Measurements from ENCODE around the gene CAPZA1.
A peak's percentile ranks its signal among the peaks of the same experiment; 100 is the strongest.

GRCh38 chr1:112716133-112716720 lies 96.6 kb downstream of the CAPZA1 start:
- TF ChIP-seq POLR2AphosphoS5 (IDR thresholded peaks at IDR 0.05; ENCODE audit: low read depth, low read length), result no peak
- TF ChIP-seq SIN3A (conservative IDR thresholded peaks at IDR 0.05 in 1 of 2, IDR thresholded peaks at IDR 0.05 in 1 of 2; ENCODE audit: low read depth in 1 of 2, low read length in 2 of 2), result no peak; a peak in 1 of 4 replicates
- peak in 2 of 3 experiments; percentile 95 to 99; a peak in 3 of 4 replicates for TF ChIP-seq CTCF (IDR thresholded peaks at IDR 0.05; ENCODE audit: control extremely low read depth in 1 of 3, insufficient read depth in 1 of 3, low read depth in 1 of 3, low read length in 3 of 3)
- no peak for TF ChIP-seq EP300 (IDR thresholded peaks at IDR 0.05; ENCODE audit: borderline replicate concordance in 1 of 2, low read depth in 2 of 2, low read length in 2 of 2)
- peak; percentile 39; the same call in 1 of the 2 replicates for TF ChIP-seq BRCA1 (IDR thresholded peaks at IDR 0.05; ENCODE audit: low read depth, low read length)
- no peak for TF ChIP-seq HDAC2 (IDR thresholded peaks at IDR 0.05; ENCODE audit: borderline replicate concordance in 1 of 2, low read depth in 2 of 2, low read length in 2 of 2)
- TF ChIP-seq RXRA (IDR thresholded peaks at IDR 0.05; ENCODE audit: insufficient read depth, low read depth, low read length), result no peak
